CD4-positive, alpha-beta T cell treated with Interleukin-1 beta for 1 hour (primary cell): ENCODE data around the gene STRADB.
"Not testable (repeated sequence)": the region's sequence is repeated elsewhere in the genome, so short reads cannot be mapped to it uniquely, and the experiment has no call there.

Source experiments
- DNase-seq, 2 donors: peaks; one replicate each; pipeline ENCODE4 v3.0.0-alpha.2; 2020 to 2022

STRADB gene

GRCh38 chr2:201451292-201452057, at the start of gene STRADB, which contains the start of gene TRAK2:
STRADB (plus strand) TSS chr2:201451740; CDS start chr2:201454841, 3,101 bp downstream.
TRAK2 (minus strand) TSS chr2:201451458; CDS start chr2:201420507, 30,951 bp downstream.
- peak; percentile 97 for DNase-seq

GRCh38 chr2:201401815-201402214, 49.7 kb upstream of the STRADB start:
- DNase-seq, result no peak

GRCh38 chr2:201402651-201403562, 48.6 kb upstream of the STRADB start:
- no peak for DNase-seq

GRCh38 chr2:201403880-201404279, 47.7 kb upstream of the STRADB start:
- no peak for DNase-seq

- no peak for DNase-seq
Observed at GRCh38 chr2:201404699-201405280, 46.8 kb upstream of the STRADB start.

- no peak for DNase-seq
Observed at GRCh38 chr2:201406077-201406662, 45.4 kb upstream of the STRADB start.

- DNase-seq, result no peak
Observed at GRCh38 chr2:201407265-201407664, 44.3 kb upstream of the STRADB start.

GRCh38 chr2:201408931-201409330, 42.6 kb upstream of the STRADB start:
- DNase-seq, result no peak

GRCh38 chr2:201411421-201411820, 40.1 kb upstream of the STRADB start:
- no peak for DNase-seq

GRCh38 chr2:201413143-201413542, 38.4 kb upstream of the STRADB start:
- no peak for DNase-seq

GRCh38 chr2:201413552-201413951, 38.0 kb upstream of the STRADB start:
- no peak for DNase-seq

- DNase-seq, result peak; percentile 5 to 38
Observed at GRCh38 chr2:201414099-201415023, 37.2 kb upstream of the STRADB start.

GRCh38 chr2:201415149-201415548, 36.4 kb upstream of the STRADB start:
- no peak for DNase-seq

- DNase-seq, result no peak
Observed at GRCh38 chr2:201419057-201419635, 32.4 kb upstream of the STRADB start.

GRCh38 chr2:201419986-201420385, 31.6 kb upstream of the STRADB start:
- DNase-seq, result no peak

- DNase-seq, result no peak
Observed at GRCh38 chr2:201420442-201421113, 31.0 kb upstream of the STRADB start.

- no peak for DNase-seq
Observed at GRCh38 chr2:201425952-201426351, 25.6 kb upstream of the STRADB start.

GRCh38 chr2:201428366-201428765, 23.2 kb upstream of the STRADB start:
- DNase-seq, result not testable (repeated sequence)

- DNase-seq, result not testable (repeated sequence)
Observed at GRCh38 chr2:201429835-201430234, 21.7 kb upstream of the STRADB start.

GRCh38 chr2:201430322-201430721, 21.2 kb upstream of the STRADB start:
- DNase-seq, result not testable (repeated sequence)

- DNase-seq, result no peak
Observed at GRCh38 chr2:201430839-201431238, 20.7 kb upstream of the STRADB start.
